IMR-90 (cell line): ENCODE data around the gene SLC27A1. TPM values are rescaled to one million over a fixed set of nuclear protein-coding genes. Genes with fewer than 3 reads are reported as not detected.

ENCODE experiments used
- ATAC-seq: fragments of 200-7000 bp; cut with Tn5 transposase; 2 replicates; pipeline ENCODE4 v1.9.1; 2020; ENCODE audit warnings: low read depth, mild to moderate bottlenecking, moderate library complexity
- BruUV-seq: library from RNA; stranded (reverse); fragments of 400-500 nt; replicated peaks from 2 replicates; lab custom pipeline; 2021; lab: Mats Ljungman, UMichigan
- CTCF ChIA-PET: fragments of 300-600 bp; formaldehyde crosslinking; extraction: SDS; loops from one replicate; lab custom pipeline; 2021; ENCODE audit warnings: antibody characterized with exemption; lab: Yijun Ruan, JAX
- POLR2A ChIA-PET: fragments of 300-600 bp; sonication (Branson Sonifier 250); formaldehyde crosslinking; loops from one replicate; lab custom pipeline; 2022; ENCODE audit warnings: antibody characterized with exemption; ENCODE audit not compliant: unreplicated experiment; lab: Charles Lee
- DNase-seq: peaks from one replicate; pipeline ENCODE4 v3.0.0; 2013
- H2AFZ ChIP-seq: replicated peaks from 2 replicates; pipeline ENCODE3; 2013; ENCODE audit warnings: low read length, mild to moderate bottlenecking; ENCODE audit not compliant: poor library complexity
- H2AK5ac ChIP-seq: 2 replicates; pipeline ENCODE4 v1.6.1; 2013; ENCODE audit warnings: low read depth, low read length, inconsistent platforms
- H2AK9ac ChIP-seq: replicated peaks from 2 replicates; pipeline ENCODE3; 2013; ENCODE audit warnings: mild to moderate bottlenecking, low read depth, low read length, moderate library complexity; ENCODE audit not compliant: poor library complexity
- H2BK120ac ChIP-seq: 2 replicates; pipeline ENCODE4 v1.6.1; 2013; ENCODE audit warnings: low read depth, low read length, inconsistent platforms
- H2BK15ac ChIP-seq: 3 replicates; pipeline ENCODE4 v1.6.1; 2013; ENCODE audit warnings: low read depth, low read length, inconsistent platforms
- H2BK20ac ChIP-seq: 2 replicates; pipeline ENCODE4 v1.6.1; 2013; ENCODE audit warnings: low read depth, mild to moderate bottlenecking, inconsistent platforms, low read length, moderate library complexity
- H2BK5ac ChIP-seq: 2 replicates; pipeline ENCODE4 v1.6.1; 2013; ENCODE audit warnings: mild to moderate bottlenecking, low read depth, low read length, inconsistent platforms; ENCODE audit not compliant: poor library complexity, severe bottlenecking
- H3K14ac ChIP-seq: replicated peaks from 2 replicates; pipeline ENCODE4 v1.6.1; 2013; ENCODE audit warnings: low read depth, low read length, inconsistent platforms
- H3K18ac ChIP-seq: 2 replicates; pipeline ENCODE4 v1.6.1; 2013; ENCODE audit warnings: low read depth, low read length, control low read depth
- H3K23ac ChIP-seq: 2 replicates; pipeline ENCODE4 v1.6.1; 2013; ENCODE audit warnings: low read depth, low read length, inconsistent platforms
- H3K27ac ChIP-seq: 2 replicates; pipeline ENCODE4 v1.5.1; 2013; ENCODE audit warnings: mild to moderate bottlenecking, control low read depth, low read length; ENCODE audit not compliant: insufficient read depth
- H3K27me3 ChIP-seq: 2 replicates; pipeline ENCODE4 v1.6.1; 2013; ENCODE audit warnings: low read length; ENCODE audit not compliant: control insufficient read depth, insufficient read depth
- H3K36me3 ChIP-seq: 2 replicates; pipeline ENCODE4 v1.6.1; 2013; ENCODE audit warnings: low read length, mixed read lengths; ENCODE audit not compliant: control insufficient read depth, insufficient read depth
- H3K4ac ChIP-seq: 2 replicates; pipeline ENCODE4 v1.6.1; 2013; ENCODE audit warnings: low read depth, low read length, inconsistent platforms
- H3K4me1 ChIP-seq: 2 replicates; pipeline ENCODE4 v1.6.1; 2013; ENCODE audit warnings: low read length, mixed read lengths; ENCODE audit not compliant: control insufficient read depth, insufficient read depth
- H3K4me2 ChIP-seq: 2 replicates; pipeline ENCODE4 v1.6.1; 2013; ENCODE audit warnings: low read depth, mild to moderate bottlenecking, control low read depth, low read length, moderate library complexity
- H3K4me3 ChIP-seq: 2 replicates; pipeline ENCODE4 v1.5.1; 2013; ENCODE audit warnings: low read depth, mild to moderate bottlenecking, control low read depth, low read length, moderate library complexity; ENCODE audit not compliant: insufficient read depth
- H3K56ac ChIP-seq: 2 replicates; pipeline ENCODE4 v1.6.1; 2013; ENCODE audit warnings: low read length, inconsistent platforms; ENCODE audit not compliant: insufficient read depth; ENCODE audit errors: extremely low read depth
- H3K79me1 ChIP-seq, 2 experiments: 2 replicates each; pipeline ENCODE4 v1.6.1; 2013; ENCODE audit warnings: low read length in 2 of 2, inconsistent platforms in 1 of 2, low read depth in 1 of 2
- H3K9ac ChIP-seq: 2 replicates; pipeline ENCODE4 v1.6.1; 2013; ENCODE audit warnings: low read depth, low read length, control low read depth
- H3K9me1 ChIP-seq: 2 replicates; pipeline ENCODE4 v1.6.1; 2013; ENCODE audit warnings: low read length, inconsistent platforms; ENCODE audit not compliant: insufficient read depth
- H3K9me3 ChIP-seq: 2 replicates; pipeline ENCODE4 v1.6.1; 2013; ENCODE audit warnings: low read length; ENCODE audit not compliant: control insufficient read depth, insufficient read depth
- H4K20me1 ChIP-seq: 2 replicates; pipeline ENCODE4 v1.6.1; 2013; ENCODE audit warnings: low read length, inconsistent platforms; ENCODE audit not compliant: insufficient read depth
- H4K5ac ChIP-seq: 2 replicates; pipeline ENCODE4 v1.6.1; 2013; ENCODE audit warnings: mild to moderate bottlenecking, low read depth, low read length, control low read depth
- H4K8ac ChIP-seq, 2 experiments: 2 replicates each; pipeline ENCODE4 v1.6.1; 2013; ENCODE audit warnings: low read depth in 2 of 2, low read length in 2 of 2, control low read depth in 1 of 2, inconsistent platforms in 1 of 2
- H4K91ac ChIP-seq: 2 replicates; pipeline ENCODE4 v1.6.1; 2013; ENCODE audit warnings: low read depth, low read length, inconsistent platforms; ENCODE audit not compliant: insufficient read depth
- BHLHE40 ChIP-seq: fragments of 150-350 bp; IDR thresholded peaks from 2 replicates; pipeline ENCODE4 v1.6.1; 2016; ENCODE audit warnings: mild to moderate bottlenecking, low read depth, low read length
- CEBPB ChIP-seq: IDR thresholded peaks from 2 replicates; pipeline ENCODE4 v1.6.1; 2012; ENCODE audit warnings: low read depth, low read length, improper control_type of control experiment
- CHD1 ChIP-seq: IDR thresholded peaks from 2 replicates; pipeline ENCODE4 v1.6.1; 2012; ENCODE audit warnings: low read depth, low read length, improper control_type of control experiment
- CTCF ChIP-seq: conservative IDR thresholded peaks from 2 replicates; pipeline ENCODE4 v1.5.1; 2012; ENCODE audit warnings: mild to moderate bottlenecking, low read depth, low read length, improper control_type of control experiment
- ELK1 ChIP-seq: fragments of 150-350 bp; IDR thresholded peaks from 2 replicates; pipeline ENCODE4 v1.6.1; 2016; ENCODE audit warnings: low read depth, mild to moderate bottlenecking, low read length, moderate library complexity, borderline replicate concordance
- FOS ChIP-seq: fragments of 150-350 bp; IDR thresholded peaks from 2 replicates; pipeline ENCODE4 v1.6.1; 2016; ENCODE audit warnings: low read depth, low read length
- MAFK ChIP-seq: IDR thresholded peaks from 2 replicates; pipeline ENCODE4 v1.6.1; 2012; ENCODE audit warnings: low read depth, low read length, improper control_type of control experiment
- MAZ ChIP-seq: IDR thresholded peaks from 2 replicates; pipeline ENCODE4 v1.6.1; 2012; ENCODE audit warnings: low read depth, mild to moderate bottlenecking, low read length, improper control_type of control experiment, moderate library complexity, borderline replicate concordance
- MXI1 ChIP-seq: IDR thresholded peaks from 2 replicates; pipeline ENCODE4 v1.6.1; 2012; ENCODE audit warnings: low read depth, mild to moderate bottlenecking, low read length, moderate library complexity, borderline replicate concordance
- NFE2L2 ChIP-seq: fragments of 150-350 bp; IDR thresholded peaks from 2 replicates; pipeline ENCODE4 v1.6.1; 2016; ENCODE audit warnings: low read depth, mild to moderate bottlenecking, low read length
- POLR2A ChIP-seq: IDR thresholded peaks from 2 replicates; pipeline ENCODE4 v1.6.1; 2012; ENCODE audit warnings: mild to moderate bottlenecking, low read depth, low read length
- RAD21 ChIP-seq: IDR thresholded peaks from 2 replicates; pipeline ENCODE4 v1.6.1; 2012; ENCODE audit warnings: low read length, improper control_type of control experiment
- RCOR1 ChIP-seq: IDR thresholded peaks from 2 replicates; pipeline ENCODE4 v1.6.1; 2012; ENCODE audit warnings: mild to moderate bottlenecking, low read length, improper control_type of control experiment; ENCODE audit not compliant: insufficient replicate concordance
- RFX5 ChIP-seq: IDR thresholded peaks from 2 replicates; pipeline ENCODE4 v1.8.0; 2012; ENCODE audit warnings: low read depth, mild to moderate bottlenecking, low read length, moderate library complexity
- SMC3 ChIP-seq: fragments of 150-350 bp; IDR thresholded peaks from 2 replicates; pipeline ENCODE4 v1.6.1; 2016; ENCODE audit warnings: low read depth, mild to moderate bottlenecking, antibody characterized with exemption, low read length, moderate library complexity
- USF2 ChIP-seq: fragments of 150-350 bp; IDR thresholded peaks from 2 replicates; pipeline ENCODE4 v1.6.1; 2017; ENCODE audit warnings: mild to moderate bottlenecking, antibody characterized with exemption, low read length, low read depth
- WGBS, 2 experiments: methylation state at CpG; one replicate each; pipeline versions ENCODE4 v1.1.5 to v1.1.7; 2013; ENCODE audit warnings: missing lambda C conversion rate in 2 of 2; ENCODE audit not compliant: insufficient read length in 1 of 2; ENCODE audit errors: extremely low coverage in 2 of 2; 5-methylcytosine and 5-hydroxymethylcytosine counted together
- dilution Hi-C: fragments of 300-500 bp; cut with HindIII; formaldehyde crosslinking; loops from one replicate; pipeline ENCODE4 v1.14.3; 2018; ENCODE audit warnings: low sequenced_read_pairs; ENCODE audit not compliant: unreplicated experiment
- in situ Hi-C: fragments of 300-500 bp; cut with MboI; formaldehyde crosslinking; loops from 3 replicates; pipeline ENCODE4 v1.14.3; 2019; ENCODE audit warnings: low sequenced_read_pairs, inconsistent platforms, mixed read lengths
- intact Hi-C: fragments of 100-400 bp; cut with micrococcal nuclease; formaldehyde crosslinking; loops from 2 replicates; pipeline ENCODE4 v1.10.0; 2022
- polyA plus RNA-seq, 3 experiments: library from polyadenylated mRNA; depleted of rRNA; stranded (reverse); fragments of >200 nt; gene quantifications; 2 replicates each; pipeline ENCODE4 v1.2.3, GENCODE V29; 2012; ENCODE audit warnings: low replicate concordance in 1 of 3
- total RNA-seq: library from RNA; depleted of rRNA; stranded (reverse); fragments of >200 nt; gene quantifications from 2 replicates; pipeline ENCODE4 v1.2.3, GENCODE V29; 2012

The SLC27A1 gene
- total and polyA plus RNA-seq, 2 of the 4 experiments (the other 2 are of a cell fraction): 4.8 to 12.9 TPM

GRCh38 chr19:17540174-17540573 lies 69.8 kb downstream of the SLC27A1 start:
- Histone ChIP-seq H3K79me1 (no peaks in the 10 kb centered on the region), H4K91ac (no peak overlapping the region), H3K14ac (no peak overlapping the region), H3K4me2 (no peak overlapping the region), H3K4me1 (peaks cover 5% of the 10 kb centered on the region; the same call in 1 of the 2 replicates), H2BK5ac (no peak overlapping the region), H2AK5ac (peak overlapping the region; percentile 3; the same call in 1 of the 2 replicates), H2AFZ (peak overlapping the region; percentile 51), H3K18ac (no peak overlapping the region), H4K8ac (no peak overlapping the region), H2BK120ac (no peak overlapping the region), H3K9me3 (peaks cover 5% of the 10 kb centered on the region; the same call in 1 of the 2 replicates), H4K20me1 (no peaks in the 10 kb centered on the region; the same call in 1 of the 2 replicates), H4K5ac (no peak overlapping the region), H2BK20ac (no peak overlapping the region), H3K4me3 (no peak overlapping the region), H3K9me1 (0 out of 2 replicates have a peak, but pooled peaks cover 4% of the 10 kb centered on the region), H3K9ac (no peak overlapping the region), H3K27me3 (peaks cover 2% of the 10 kb centered on the region; the same call in 1 of the 2 replicates), H3K36me3 (no peaks in the 10 kb centered on the region), H3K56ac (no peak overlapping the region), H2BK15ac (no peak overlapping the region), H3K4ac (no peak overlapping the region), H3K23ac (no peak overlapping the region), H3K27ac (no peak overlapping the region), H2AK9ac (no peak overlapping the region)
- ChIA-PET CTCF (interaction anchor here (0.7 to 1.3 kb wide), 2 partner anchors 33 to 1325 kb away, joined by 3 to 6 read pairs; no protein-coding TSS in a partner anchor), POLR2A (no interaction called here)
- ATAC-seq (no peak), DNase-seq (no peak)
- BruUV-seq: no TSS peak
- dilution Hi-C loops (no loop called here), in situ Hi-C loops (no loop called here), intact Hi-C loops (no loop called here)
- TF ChIP-seq ELK1 (no peak), NFE2L2 (no peak), RFX5 (no peak), MXI1 (no peak), POLR2A (no peak), FOS (no peak), CHD1 (no peak), MAFK (no peak), RAD21 (no peak), BHLHE40 (no peak), CTCF (no peak), USF2 (no peak), RCOR1 (no peak), MAZ (no peak), SMC3 (no peak), CEBPB (no peak)
- WGBS, 2 experiments: 76% methylated on average over 13 of the region's 30 CpGs; no CpG with 5 or more reads in 1 of the 2 experiments
